Measurements from ENCODE around the gene DNAH2.

Gene DNAH2

GRCh38 chr17:7849751-7850504 is 132.4 kb downstream of the DNAH2 start:
- H3K4me3 ChIP-seq (ENCODE audit: insufficient read depth, low read depth, low read length, poor library complexity, severe bottlenecking): no peak overlapping the region
- no peak overlapping the region for H3K27ac ChIP-seq (ENCODE audit: insufficient read depth, low read length, poor library complexity, severe bottlenecking)
- no peaks in the 10 kb centered on the region for H3K27me3 ChIP-seq (replicated peaks; ENCODE audit: control insufficient read depth, insufficient read depth, low read length, poor library complexity, severe bottlenecking)
- peaks cover 20% of the 10 kb centered on the region for H3K4me1 ChIP-seq (ENCODE audit: control insufficient read depth, insufficient read depth, low read length, poor library complexity, severe bottlenecking)
- no peaks in the 10 kb centered on the region for H3K9me3 ChIP-seq (ENCODE audit: control insufficient read depth, low read length)
- peaks cover 54% of the 10 kb centered on the region for H3K36me3 ChIP-seq (ENCODE audit: control insufficient read depth, insufficient read depth, low read length)
- DNase-seq: no peak

DNA sequence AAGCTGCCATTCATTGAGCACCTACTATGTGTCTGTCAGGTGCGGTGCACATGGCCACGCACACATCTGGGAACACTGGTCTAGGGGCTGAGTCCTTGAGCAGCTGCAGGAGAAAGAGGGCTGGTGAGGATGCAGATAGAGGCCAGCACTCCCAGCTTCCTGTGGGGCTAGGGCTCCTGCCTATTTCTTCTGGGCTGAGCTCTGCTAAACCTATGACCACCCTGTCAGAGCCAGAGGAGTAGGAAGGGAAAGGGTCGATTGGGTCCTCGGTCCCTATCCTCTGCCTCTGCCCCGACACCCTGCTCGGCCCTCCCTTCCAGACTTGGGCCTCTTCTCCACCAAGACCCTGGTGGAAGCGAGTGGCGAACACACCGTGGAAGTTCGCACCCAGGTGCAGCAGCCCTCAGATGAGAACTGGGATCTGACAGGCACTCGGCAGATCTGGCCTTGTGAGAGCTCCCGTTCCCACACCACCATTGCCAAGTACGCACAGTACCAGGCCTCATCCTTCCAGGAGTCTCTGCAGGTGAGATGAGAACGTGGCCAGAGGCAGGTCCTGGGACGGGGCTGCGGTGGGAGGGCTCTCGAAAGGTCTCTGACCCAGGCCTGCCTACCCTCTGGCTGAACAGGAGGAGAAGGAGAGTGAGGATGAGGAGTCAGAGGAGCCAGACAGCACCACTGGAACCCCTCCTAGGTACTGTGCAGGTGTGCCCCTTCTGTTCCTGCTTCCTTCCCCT is 133.3 kb downstream of the DNAH2 start:
- Histone ChIP-seq H3K27me3 (replicated peaks; ENCODE audit: control insufficient read depth, insufficient read depth, low read length, poor library complexity, severe bottlenecking) (no peaks in the 10 kb centered on the region), H3K27ac (ENCODE audit: insufficient read depth, low read length, poor library complexity, severe bottlenecking) (peak overlapping the region; percentile 62), H3K4me3 (ENCODE audit: insufficient read depth, low read depth, low read length, poor library complexity, severe bottlenecking) (peak overlapping the region; percentile 27), H3K36me3 (ENCODE audit: control insufficient read depth, insufficient read depth, low read length) (peaks cover 48% of the 10 kb centered on the region), H3K4me1 (ENCODE audit: control insufficient read depth, insufficient read depth, low read length, poor library complexity, severe bottlenecking) (peaks cover 18% of the 10 kb centered on the region), H3K9me3 (ENCODE audit: control insufficient read depth, low read length) (no peaks in the 10 kb centered on the region)
- DNase-seq: no peak

- H3K4me3 ChIP-seq (ENCODE audit: insufficient read depth, low read depth, low read length, poor library complexity, severe bottlenecking): peak overlapping the region; percentile 27
- H3K9me3 ChIP-seq (ENCODE audit: control insufficient read depth, low read length): no peaks in the 10 kb centered on the region
- DNase-seq: peak; percentile 89 to 92 (median 92)
- peak overlapping the region; percentile 62 for H3K27ac ChIP-seq (ENCODE audit: insufficient read depth, low read length, poor library complexity, severe bottlenecking)
- no peaks in the 10 kb centered on the region for H3K27me3 ChIP-seq (replicated peaks; ENCODE audit: control insufficient read depth, insufficient read depth, low read length, poor library complexity, severe bottlenecking)
- H3K36me3 ChIP-seq (ENCODE audit: control insufficient read depth, insufficient read depth, low read length): peaks cover 42% of the 10 kb centered on the region
- H3K4me1 ChIP-seq (ENCODE audit: control insufficient read depth, insufficient read depth, low read length, poor library complexity, severe bottlenecking): peaks cover 25% of the 10 kb centered on the region
Observed at GRCh38 chr17:7851438-7852261, 134.1 kb downstream of the DNAH2 start.

- H3K36me3 ChIP-seq (ENCODE audit: control insufficient read depth, insufficient read depth, low read length): peaks cover 36% of the 10 kb centered on the region
- no peaks in the 10 kb centered on the region for H3K9me3 ChIP-seq (ENCODE audit: control insufficient read depth, low read length)
- H3K27me3 ChIP-seq (replicated peaks; ENCODE audit: control insufficient read depth, insufficient read depth, low read length, poor library complexity, severe bottlenecking): no peaks in the 10 kb centered on the region
- peak overlapping the region; percentile 62 for H3K27ac ChIP-seq (ENCODE audit: insufficient read depth, low read length, poor library complexity, severe bottlenecking)
- DNase-seq: no peak
- H3K4me1 ChIP-seq (ENCODE audit: control insufficient read depth, insufficient read depth, low read length, poor library complexity, severe bottlenecking): peaks cover 29% of the 10 kb centered on the region
- H3K4me3 ChIP-seq (ENCODE audit: insufficient read depth, low read depth, low read length, poor library complexity, severe bottlenecking): no peak overlapping the region
Observed at GRCh38 chr17:7852262-7852670, 134.7 kb downstream of the DNAH2 start.

DNA sequence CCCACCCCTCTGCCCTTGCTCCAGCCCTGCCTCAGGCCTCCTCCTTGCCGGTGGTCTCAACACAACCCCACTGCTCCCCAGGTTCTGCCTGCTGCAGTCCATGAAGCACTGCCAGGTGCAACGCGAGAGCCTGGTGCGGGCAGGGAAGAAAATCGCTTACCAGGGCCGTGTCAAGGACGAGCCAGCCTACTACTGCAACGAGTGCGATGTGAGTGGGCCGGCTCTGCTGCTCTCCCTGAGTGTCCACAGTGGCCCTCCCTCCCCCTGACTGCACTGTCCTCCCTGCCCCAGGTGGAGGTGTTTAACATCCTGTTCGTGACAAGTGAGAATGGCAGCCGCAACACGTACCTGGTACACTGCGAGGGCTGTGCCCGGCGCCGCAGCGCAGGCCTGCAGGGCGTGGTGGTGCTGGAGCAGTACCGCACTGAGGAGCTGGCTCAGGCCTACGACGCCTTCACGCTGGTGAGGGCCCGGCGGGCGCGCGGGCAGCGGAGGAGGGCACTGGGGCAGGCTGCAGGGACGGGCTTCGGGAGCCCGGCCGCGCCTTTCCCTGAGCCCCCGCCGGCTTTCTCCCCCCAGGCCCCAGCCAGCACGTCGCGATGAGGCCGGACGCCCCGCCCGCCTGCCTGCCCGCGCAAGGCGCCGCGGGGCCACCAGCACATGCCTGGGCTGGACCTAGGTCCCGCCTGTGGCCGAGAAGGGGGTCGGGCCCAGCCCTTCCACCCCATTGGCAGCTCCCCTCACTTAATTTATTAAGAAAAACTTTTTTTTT is 135.6 kb downstream of the DNAH2 start:
- H3K36me3 ChIP-seq (ENCODE audit: control insufficient read depth, insufficient read depth, low read length): peaks cover 30% of the 10 kb centered on the region
- H3K27ac ChIP-seq (ENCODE audit: insufficient read depth, low read length, poor library complexity, severe bottlenecking): no peak overlapping the region
- H3K9me3 ChIP-seq (ENCODE audit: control insufficient read depth, low read length): no peaks in the 10 kb centered on the region
- no peaks in the 10 kb centered on the region for H3K27me3 ChIP-seq (replicated peaks; ENCODE audit: control insufficient read depth, insufficient read depth, low read length, poor library complexity, severe bottlenecking)
- H3K4me1 ChIP-seq (ENCODE audit: control insufficient read depth, insufficient read depth, low read length, poor library complexity, severe bottlenecking): peaks cover 31% of the 10 kb centered on the region
- no peak for DNase-seq
- H3K4me3 ChIP-seq (ENCODE audit: insufficient read depth, low read depth, low read length, poor library complexity, severe bottlenecking): no peak overlapping the region

- Histone ChIP-seq H3K27ac (ENCODE audit: insufficient read depth, low read length, poor library complexity, severe bottlenecking) (no peak overlapping the region), H3K36me3 (ENCODE audit: control insufficient read depth, insufficient read depth, low read length) (peaks cover 25% of the 10 kb centered on the region), H3K4me3 (ENCODE audit: insufficient read depth, low read depth, low read length, poor library complexity, severe bottlenecking) (no peak overlapping the region), H3K9me3 (ENCODE audit: control insufficient read depth, low read length) (no peaks in the 10 kb centered on the region), H3K4me1 (ENCODE audit: control insufficient read depth, insufficient read depth, low read length, poor library complexity, severe bottlenecking) (peaks cover 36% of the 10 kb centered on the region), H3K27me3 (replicated peaks; ENCODE audit: control insufficient read depth, insufficient read depth, low read length, poor library complexity, severe bottlenecking) (no peaks in the 10 kb centered on the region)
- no peak for DNase-seq
Observed at GRCh38 chr17:7853691-7854038, 136.1 kb downstream of the DNAH2 start.

GRCh38 chr17:7854078-7854777 is 136.7 kb downstream of the DNAH2 start:
- H3K4me1 ChIP-seq (ENCODE audit: control insufficient read depth, insufficient read depth, low read length, poor library complexity, severe bottlenecking): peaks cover 42% of the 10 kb centered on the region

DNA sequence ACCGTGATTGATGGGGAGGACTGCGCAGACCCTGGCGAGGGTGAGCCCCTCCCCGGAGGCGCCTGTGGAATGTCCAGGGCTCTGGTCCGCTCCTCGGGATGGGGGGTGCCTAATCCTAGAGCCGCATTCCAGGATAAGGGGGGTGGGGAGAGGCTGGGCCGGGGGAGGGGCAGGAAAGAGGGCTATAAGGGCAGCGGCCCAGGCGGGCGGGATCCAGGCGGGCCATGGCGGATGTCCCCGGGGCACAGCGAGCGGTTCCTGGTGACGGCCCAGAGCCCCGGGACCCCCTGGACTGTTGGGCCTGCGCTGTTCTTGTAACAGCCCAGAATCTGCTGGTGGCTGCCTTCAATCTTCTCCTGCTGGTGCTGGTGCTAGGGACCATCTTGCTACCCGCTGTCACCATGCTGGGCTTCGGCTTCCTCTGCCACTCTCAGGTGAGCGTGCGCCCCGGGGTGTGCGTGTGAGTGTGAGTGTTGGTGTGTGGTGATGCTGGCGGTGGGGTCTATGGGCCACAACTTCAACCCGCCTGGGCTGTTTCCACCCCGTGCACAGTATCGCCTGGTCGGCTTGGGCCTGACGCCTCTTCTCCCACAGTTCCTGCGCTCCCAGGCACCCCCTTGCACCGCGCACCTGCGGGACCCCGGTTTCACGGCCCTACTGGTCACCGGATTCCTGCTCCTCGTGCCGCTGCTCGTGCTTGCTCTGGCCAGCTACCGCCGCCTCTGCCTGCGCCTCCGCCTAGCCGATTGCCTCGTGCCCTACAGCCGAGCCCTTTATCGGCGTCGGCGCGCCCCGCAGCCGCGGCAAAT is 137.5 kb downstream of the DNAH2 start, which contains the start of gene TMEM88:
TSS of gene TMEM88 (plus strand) at position 216 of the 809 bp plus-strand sequence. CDS start at position 225, 9 bp downstream.
- H3K4me1 ChIP-seq (ENCODE audit: control insufficient read depth, insufficient read depth, low read length, poor library complexity, severe bottlenecking): peaks cover 42% of the 10 kb centered on the region
- H3K27me3 ChIP-seq (replicated peaks; ENCODE audit: control insufficient read depth, insufficient read depth, low read length, poor library complexity, severe bottlenecking): no peaks in the 10 kb centered on the region
- peaks cover 12% of the 10 kb centered on the region for H3K36me3 ChIP-seq (ENCODE audit: control insufficient read depth, insufficient read depth, low read length)
- H3K4me3 ChIP-seq (ENCODE audit: insufficient read depth, low read depth, low read length, poor library complexity, severe bottlenecking): no peak within 1 kb of the TSS
- no peak for DNase-seq
- H3K9me3 ChIP-seq (ENCODE audit: control insufficient read depth, low read length): no peaks in the 10 kb centered on the region
- no peak within 1 kb of the TSS for H3K27ac ChIP-seq (ENCODE audit: insufficient read depth, low read length, poor library complexity, severe bottlenecking)

More at GRCh38 chr17:7854078-7854777, 136.7 kb downstream of the DNAH2 start:
- no peak for DNase-seq
- H3K36me3 ChIP-seq (ENCODE audit: control insufficient read depth, insufficient read depth, low read length): peaks cover 20% of the 10 kb centered on the region
- no peak overlapping the region for H3K4me3 ChIP-seq (ENCODE audit: insufficient read depth, low read depth, low read length, poor library complexity, severe bottlenecking)
- H3K27ac ChIP-seq (ENCODE audit: insufficient read depth, low read length, poor library complexity, severe bottlenecking): no peak overlapping the region
- no peaks in the 10 kb centered on the region for H3K27me3 ChIP-seq (replicated peaks; ENCODE audit: control insufficient read depth, insufficient read depth, low read length, poor library complexity, severe bottlenecking)
- H3K9me3 ChIP-seq (ENCODE audit: control insufficient read depth, low read length): no peaks in the 10 kb centered on the region

Measured in effector memory CD4-positive, alpha-beta T cell (primary cell).